HFFc6 (cell line): ENCODE data around the gene USP35. TPM values are rescaled to one million over a fixed set of nuclear protein-coding genes. Genes with fewer than 3 reads are reported as not detected.

Experiments used
- DNase-seq: peaks from one replicate; pipeline ENCODE4 v3.0.0-alpha.2; 2018
- H3K27ac Mint-ChIP-seq: 2 replicates; pipeline ENCODE4 v1.8.0; 2020; ENCODE audit warnings: mild to moderate bottlenecking, mixed read lengths
- H3K27me3 Mint-ChIP-seq: 2 replicates; pipeline ENCODE4 v1.8.0; 2021; ENCODE audit warnings: mild to moderate bottlenecking, moderate library complexity, mixed read lengths; ENCODE audit not compliant: insufficient read depth
- H3K36me3 Mint-ChIP-seq: 2 replicates; pipeline ENCODE4 v1.8.0; 2021; ENCODE audit warnings: low read depth, mixed read lengths
- H3K4me1 Mint-ChIP-seq: 2 replicates; pipeline ENCODE4 v1.8.0; 2020; ENCODE audit warnings: low read depth, mixed read lengths
- H3K4me3 Mint-ChIP-seq: 2 replicates; pipeline ENCODE4 v1.8.0; 2020; ENCODE audit warnings: mild to moderate bottlenecking, moderate library complexity, mixed read lengths
- H3K9me3 Mint-ChIP-seq: 2 replicates; pipeline ENCODE4 v1.8.0; 2020; ENCODE audit warnings: mild to moderate bottlenecking, mixed read lengths
- total RNA-seq, 6 experiments: library from RNA; stranded (reverse); fragmentation: NEBNext Ultra II Directional; extraction: Animal tissue kit (Norgen Biotek cat#: 25700); gene quantifications; 2 replicates in 1 of 6; 3 replicates in 5 of 6; pipeline ENCODE4 v1.2.3, GENCODE V29; 2021
- TF ChIP-seq, protein P1 (sequence below): fragments of 200-600 bp; sonication (generic); IDR thresholded peaks from 2 replicates; pipeline ENCODE4 v1.5.0; 2021; ENCODE audit warnings: antibody characterized with exemption, mild to moderate bottlenecking

Gene USP35
- total RNA-seq, 6 experiments from 2014 or later: 8.5 to 10.6 (median 9.0) TPM

DNA sequence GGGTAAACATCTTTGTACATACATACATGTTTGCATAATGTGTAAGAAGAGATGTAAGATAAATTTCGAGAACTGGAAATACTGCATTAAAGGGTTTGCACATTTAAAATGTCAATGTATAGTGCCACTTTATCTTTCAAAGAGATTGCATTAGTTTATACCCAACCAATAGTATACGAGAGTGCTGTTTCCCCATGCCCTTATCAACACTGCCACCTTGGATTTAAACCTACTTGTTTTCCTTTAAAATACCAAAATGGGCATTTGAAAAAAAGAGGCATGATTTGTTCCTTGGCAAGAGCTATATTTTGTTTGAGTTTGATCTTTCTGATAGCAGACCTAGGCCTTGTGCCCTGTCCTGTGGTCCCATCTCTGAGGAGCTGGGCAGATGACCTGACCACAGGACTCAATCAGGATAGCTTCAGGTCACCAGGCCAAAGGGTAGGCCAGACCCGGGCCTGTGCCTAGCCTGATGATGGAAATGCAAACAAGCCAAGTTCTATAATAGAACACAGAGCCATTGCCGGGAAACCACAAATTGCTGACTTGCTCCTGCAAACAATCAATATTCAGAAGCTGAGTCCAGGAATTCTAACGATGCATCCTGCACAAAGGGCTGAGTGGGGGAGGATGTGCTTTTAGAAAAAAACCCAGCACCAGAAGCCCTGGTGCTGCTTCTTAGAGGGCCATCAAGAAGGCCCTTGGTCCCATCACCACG, 32.4 kb upstream of the USP35 start:
- H3K9me3 Mint-ChIP-seq: no peaks in the 10 kb centered on the region

DNA sequence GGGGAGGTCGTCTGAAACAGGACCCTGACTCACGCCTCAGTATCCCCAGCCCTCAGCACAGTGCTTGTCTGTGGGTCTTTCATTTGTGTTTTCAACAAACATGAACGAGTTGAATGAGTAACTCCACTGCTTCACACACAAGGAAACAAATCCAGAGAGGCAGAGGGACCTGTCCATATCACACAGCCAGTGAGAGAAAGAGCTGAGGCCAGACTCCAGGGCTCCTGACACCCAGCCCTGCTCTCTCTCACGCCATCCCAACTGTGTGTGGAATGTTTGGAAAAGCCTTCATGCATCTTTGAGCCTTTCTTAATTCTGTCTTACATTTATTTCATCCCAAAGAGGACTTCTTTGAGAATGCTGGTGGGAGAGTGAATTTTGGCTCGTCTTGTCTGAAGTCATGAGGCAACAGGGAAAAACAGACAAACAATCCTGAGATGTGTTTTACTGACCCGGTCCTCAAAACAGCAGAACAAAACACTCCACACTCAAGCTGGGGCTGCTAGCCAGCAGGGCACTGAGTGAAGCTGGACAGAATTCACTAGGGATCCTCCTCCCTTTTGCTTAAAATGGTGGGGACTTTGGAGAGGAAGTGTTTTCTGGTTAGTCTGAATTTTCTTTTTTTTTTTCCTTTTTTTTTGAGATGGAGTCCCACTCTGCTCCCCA, 29.6 kb upstream of the USP35 start:
- Mint-ChIP-seq H3K4me3 (no peak overlapping the region), H3K36me3 (no peaks in the 10 kb centered on the region)
- DNase-seq: no peak

More for the DNA sequence above, 32.4 kb upstream of the USP35 start:
- H3K4me3 Mint-ChIP-seq: no peak overlapping the region
- peaks cover 2% of the 10 kb centered on the region; the same call in 1 of the 2 replicates for H3K27me3 Mint-ChIP-seq
- no peak for DNase-seq
- H3K27ac Mint-ChIP-seq: no peak overlapping the region
- no peaks in the 10 kb centered on the region for H3K36me3 Mint-ChIP-seq
- H3K4me1 Mint-ChIP-seq: no peaks in the 10 kb centered on the region; the same call in 1 of the 2 replicates
- TF ChIP-seq, protein P1, sequence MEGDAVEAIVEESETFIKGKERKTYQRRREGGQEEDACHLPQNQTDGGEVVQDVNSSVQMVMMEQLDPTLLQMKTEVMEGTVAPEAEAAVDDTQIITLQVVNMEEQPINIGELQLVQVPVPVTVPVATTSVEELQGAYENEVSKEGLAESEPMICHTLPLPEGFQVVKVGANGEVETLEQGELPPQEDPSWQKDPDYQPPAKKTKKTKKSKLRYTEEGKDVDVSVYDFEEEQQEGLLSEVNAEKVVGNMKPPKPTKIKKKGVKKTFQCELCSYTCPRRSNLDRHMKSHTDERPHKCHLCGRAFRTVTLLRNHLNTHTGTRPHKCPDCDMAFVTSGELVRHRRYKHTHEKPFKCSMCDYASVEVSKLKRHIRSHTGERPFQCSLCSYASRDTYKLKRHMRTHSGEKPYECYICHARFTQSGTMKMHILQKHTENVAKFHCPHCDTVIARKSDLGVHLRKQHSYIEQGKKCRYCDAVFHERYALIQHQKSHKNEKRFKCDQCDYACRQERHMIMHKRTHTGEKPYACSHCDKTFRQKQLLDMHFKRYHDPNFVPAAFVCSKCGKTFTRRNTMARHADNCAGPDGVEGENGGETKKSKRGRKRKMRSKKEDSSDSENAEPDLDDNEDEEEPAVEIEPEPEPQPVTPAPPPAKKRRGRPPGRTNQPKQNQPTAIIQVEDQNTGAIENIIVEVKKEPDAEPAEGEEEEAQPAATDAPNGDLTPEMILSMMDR: no peak

DNA sequence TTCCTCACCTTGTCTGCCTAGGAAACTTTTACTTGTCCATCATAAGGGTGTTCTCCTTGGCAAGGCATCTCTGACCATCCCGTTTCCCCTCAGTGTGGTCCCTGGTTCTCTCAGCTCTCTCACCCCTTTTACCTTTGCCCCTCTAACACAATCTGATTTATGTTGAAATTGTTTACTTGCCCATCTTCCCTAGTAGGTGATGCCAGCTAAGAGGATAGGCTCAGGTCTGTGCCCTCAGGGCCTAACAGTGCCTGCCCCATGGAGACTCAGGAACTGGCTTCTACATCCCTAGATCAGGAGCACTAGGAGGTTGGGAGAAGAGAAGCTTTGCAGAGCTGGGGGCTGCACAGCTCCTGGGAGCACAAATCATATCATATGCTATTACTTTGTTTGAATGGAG, 28.2 kb upstream of the USP35 start:
- DNase-seq: no peak
- TF ChIP-seq, protein P1: no peak
- peaks cover 5% of the 10 kb centered on the region for H3K27me3 Mint-ChIP-seq
- no peaks in the 10 kb centered on the region for H3K36me3 Mint-ChIP-seq
- H3K4me3 Mint-ChIP-seq: no peak overlapping the region
- no peak overlapping the region for H3K27ac Mint-ChIP-seq
- no peaks in the 10 kb centered on the region; the same call in 1 of the 2 replicates for H3K4me1 Mint-ChIP-seq
- H3K9me3 Mint-ChIP-seq: no peaks in the 10 kb centered on the region

More for the DNA sequence above, 29.6 kb upstream of the USP35 start:
- no peak overlapping the region for H3K27ac Mint-ChIP-seq
- TF ChIP-seq, protein P1: no peak
- no peaks in the 10 kb centered on the region for H3K9me3 Mint-ChIP-seq
- H3K27me3 Mint-ChIP-seq: peaks cover 4% of the 10 kb centered on the region
- no peaks in the 10 kb centered on the region; the same call in 1 of the 2 replicates for H3K4me1 Mint-ChIP-seq

DNA sequence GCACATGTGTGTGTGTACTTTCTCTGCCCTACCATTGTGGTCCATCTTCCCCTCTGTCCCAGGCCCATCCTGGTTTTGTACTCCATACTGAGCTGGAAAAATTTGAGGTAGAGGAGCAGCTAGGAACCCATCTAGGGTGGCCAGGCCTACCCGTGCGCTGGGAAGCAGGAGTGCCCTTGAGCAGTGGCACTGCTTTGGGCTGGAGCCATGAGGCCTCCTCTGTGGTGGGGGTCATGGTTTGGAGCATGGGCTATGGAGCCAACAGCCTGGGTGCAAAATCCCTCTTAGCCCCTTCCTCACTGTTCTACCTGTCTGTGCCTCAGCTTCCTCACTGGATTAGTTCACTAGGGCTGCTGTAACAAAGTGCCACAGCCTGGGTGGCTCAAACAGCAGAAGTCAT, 27.4 kb upstream of the USP35 start:
- Mint-ChIP-seq H3K9me3 (no peaks in the 10 kb centered on the region), H3K27ac (no peak overlapping the region), H3K4me1 (no peaks in the 10 kb centered on the region; the same call in 1 of the 2 replicates), H3K27me3 (peaks cover 5% of the 10 kb centered on the region), H3K4me3 (no peak overlapping the region), H3K36me3 (no peaks in the 10 kb centered on the region)
- TF ChIP-seq, protein P1: no peak
- DNase-seq: no peak

DNA sequence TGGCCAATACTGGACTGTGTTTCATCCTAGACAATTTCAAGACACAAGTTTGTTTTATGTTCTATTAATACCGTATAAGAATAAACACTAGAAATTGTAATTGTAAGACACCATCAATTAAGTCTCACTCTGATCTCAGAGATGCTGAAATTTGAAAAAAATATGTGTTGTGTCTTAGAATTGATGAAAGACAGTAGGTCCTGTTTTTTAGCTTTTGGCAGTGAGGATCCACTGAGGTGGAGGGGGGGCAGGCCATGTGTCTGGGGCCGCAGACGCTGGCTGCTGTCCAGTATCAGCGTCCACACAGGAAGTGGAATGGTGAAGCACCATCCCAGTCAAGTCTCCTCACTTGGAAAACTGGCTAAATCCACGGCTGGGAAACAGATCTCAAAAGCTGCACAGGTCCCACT, 26.8 kb upstream of the USP35 start:
- TF ChIP-seq, protein P1: no peak
- no peaks in the 10 kb centered on the region; the same call in none of the 2 replicates for H3K4me1 Mint-ChIP-seq
- H3K4me3 Mint-ChIP-seq: no peak overlapping the region
- no peaks in the 10 kb centered on the region for H3K36me3 Mint-ChIP-seq
- no peak for DNase-seq
- H3K9me3 Mint-ChIP-seq: no peaks in the 10 kb centered on the region
- no peak overlapping the region for H3K27ac Mint-ChIP-seq
- H3K27me3 Mint-ChIP-seq: peaks cover 5% of the 10 kb centered on the region
